ENCODE results near the gene KATNIP. TPM values are rescaled to one million over a fixed set of nuclear protein-coding genes. Genes with fewer than 3 reads are reported as not detected.

The KATNIP gene
- total RNA-seq, result 6.6 TPM

- TF ChIP-seq CTCF (IDR thresholded peaks at IDR 0.05), result no peak
- intact Hi-C loops (cut with DNase I), result loop anchor here (1.0 kb wide), 1 partner anchor 28 kb away; no protein-coding TSS in a partner anchor
- peaks cover 2 to 4% of the 10 kb centered on the region in 2 donors for H3K36me3 ChIP-seq
Observed at GRCh38 chr16:27549746-27550581, at the start of gene KATNIP, which contains the start of gene GTF3C1. Gene KATNIP, plus strand, starts transcription at chr16:27550144. Its CDS starts 27 bp downstream, at chr16:27550171. Gene GTF3C1, minus strand, starts transcription at chr16:27549913. Its CDS starts 23 bp downstream, at chr16:27549890.

GRCh38 chr16:27500801-27501200 is 49.1 kb upstream of the KATNIP start:
- no peaks in the 10 kb centered on the region for H3K27me3 ChIP-seq
- TF ChIP-seq CTCF (IDR thresholded peaks at IDR 0.05), result no peak

More at GRCh38 chr16:27549746-27550581, at the start of gene KATNIP, which contains the start of gene GTF3C1:
- Histone ChIP-seq H3K27me3 (no peaks in the 10 kb centered on the region), H3K4me3 (peak within 1 kb of the TSS; percentile 85 to 97), H3K27ac (peak within 1 kb of the TSS; percentile 78 to 79), H3K4me1 (peaks cover 0 to 21% of the 10 kb centered on the region in 2 donors), H3K9me3 (no peaks in the 10 kb centered on the region)
- peak; percentile 97 to 100 for DNase-seq (ENCODE audit: low spot score in 2 of 2)

DNA sequence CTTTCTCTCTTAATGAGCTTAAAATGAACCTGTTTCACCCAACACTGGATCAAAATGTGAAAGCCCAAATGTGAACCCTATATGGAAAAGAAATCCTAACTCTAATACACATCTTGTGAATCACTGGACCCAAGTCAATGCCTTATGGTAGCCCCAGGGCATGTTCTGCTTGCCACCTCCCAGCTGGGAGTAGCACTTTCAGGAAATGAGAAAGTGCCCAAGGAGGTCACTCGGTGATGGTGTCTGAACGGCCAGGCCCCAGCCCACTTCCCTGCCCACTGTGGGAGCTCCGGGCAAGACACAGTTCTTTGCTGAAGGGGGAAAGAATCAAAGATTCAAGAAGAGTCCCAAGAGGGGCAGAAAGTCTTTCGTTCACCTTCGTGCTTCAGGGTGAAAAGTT is 46.3 kb upstream of the KATNIP start:
- H3K36me3 ChIP-seq, result peaks cover 98 to 100% of the 10 kb centered on the region in 2 donors
- no peak overlapping the region for H3K4me3 ChIP-seq
- no peak overlapping the region for H3K27ac ChIP-seq
- TF ChIP-seq CTCF (IDR thresholded peaks at IDR 0.05), result no peak
- intact Hi-C loops (cut with DNase I), result no loop called here
- H3K9me3 ChIP-seq, result no peaks in the 10 kb centered on the region
- H3K4me1 ChIP-seq, result no peaks in the 10 kb centered on the region
- DNase-seq (ENCODE audit: low spot score in 2 of 2), result no peak
- H3K27me3 ChIP-seq, result no peaks in the 10 kb centered on the region

More at GRCh38 chr16:27500801-27501200, 49.1 kb upstream of the KATNIP start:
- H3K27ac ChIP-seq, result no peak overlapping the region
- no peaks in the 10 kb centered on the region for H3K4me1 ChIP-seq
- intact Hi-C loops (cut with DNase I), result no loop called here
- H3K36me3 ChIP-seq, result peaks cover 96 to 100% of the 10 kb centered on the region in 2 donors
- no peaks in the 10 kb centered on the region for H3K9me3 ChIP-seq
- DNase-seq (ENCODE audit: low spot score in 2 of 2), result no peak
- H3K4me3 ChIP-seq, result no peak overlapping the region

GRCh38 chr16:27505297-27506236 is 44.4 kb upstream of the KATNIP start:
- TF ChIP-seq CTCF (IDR thresholded peaks at IDR 0.05), result no peak
- no peak overlapping the region for H3K4me3 ChIP-seq
- peaks cover 90 to 99% of the 10 kb centered on the region in 2 donors for H3K36me3 ChIP-seq
- H3K27ac ChIP-seq, result no peak overlapping the region
- no peaks in the 10 kb centered on the region for H3K27me3 ChIP-seq
- no peak for DNase-seq (ENCODE audit: low spot score in 2 of 2)
- no peaks in the 10 kb centered on the region for H3K9me3 ChIP-seq
- intact Hi-C loops (cut with DNase I), result no loop called here
- no peaks in the 10 kb centered on the region for H3K4me1 ChIP-seq

- no peaks in the 10 kb centered on the region for H3K9me3 ChIP-seq
- no peaks in the 10 kb centered on the region for H3K27me3 ChIP-seq
- H3K4me3 ChIP-seq, result no peak overlapping the region
- no peaks in the 10 kb centered on the region for H3K4me1 ChIP-seq
- peaks cover 87 to 99% of the 10 kb centered on the region in 2 donors for H3K36me3 ChIP-seq
- H3K27ac ChIP-seq, result no peak overlapping the region
- DNase-seq (ENCODE audit: low spot score in 2 of 2), result no peak
- TF ChIP-seq CTCF (IDR thresholded peaks at IDR 0.05), result no peak
- intact Hi-C loops (cut with DNase I), result no loop called here
Observed at GRCh38 chr16:27506771-27507170, 43.2 kb upstream of the KATNIP start.

Measured in ascending aorta (tissue), 2 donors.